Naive thymus-derived CD4-positive, alpha-beta T cell (primary cell): Measurements from ENCODE around the gene LMOD1. TPM values are rescaled to one million over a fixed set of nuclear protein-coding genes. Genes with fewer than 3 reads are reported as not detected.

Source experiments
- ATAC-seq: fragments of 150-1000 bp; cut with Tn5 transposase; 2 replicates; pipeline ENCODE4 v1.10.0; 2021; ENCODE audit warnings: mild to moderate bottlenecking, moderate library complexity
- CTCF ChIA-PET: fragments of 350-600 bp; sonication (Branson Sonifier 250); formaldehyde crosslinking; loops from one replicate; lab custom pipeline; 2021; ENCODE audit warnings: antibody characterized with exemption; lab: Charles Lee
- POLR2A ChIA-PET: fragments of 350-600 bp; sonication (Branson Sonifier 250); formaldehyde crosslinking; loops from one replicate; lab custom pipeline; 2021; ENCODE audit warnings: antibody characterized with exemption, inconsistent platforms; lab: Charles Lee
- DNase-seq, 9 donors: peaks; one replicate each; pipeline versions ENCODE4 v3.0.0 to v3.0.0-alpha.2; 2020 to 2022; ENCODE audit warnings: mixed read lengths in 1 of 9
- H3K27ac ChIP-seq: one replicate; pipeline ENCODE4 v1.7.0; 2013; ENCODE audit warnings: mild to moderate bottlenecking, low read depth, low read length, moderate library complexity
- H3K27me3 ChIP-seq, 2 donors: one replicate each; pipeline ENCODE4 v1.7.0; 2013; ENCODE audit warnings: low read length in 2 of 2, mild to moderate bottlenecking in 2 of 2, moderate library complexity in 2 of 2; ENCODE audit not compliant: control insufficient read depth in 2 of 2, insufficient read depth in 2 of 2
- H3K36me3 ChIP-seq, 3 experiments: 1 replicate in 2 of 3; 2 replicates in 1 of 3; pipeline ENCODE4 v1.7.0; 2013; ENCODE audit warnings: low read length in 3 of 3, mild to moderate bottlenecking in 3 of 3, moderate library complexity in 1 of 3; ENCODE audit not compliant: insufficient read depth in 3 of 3, control insufficient read depth in 2 of 3
- H3K4me1 ChIP-seq, 2 donors: one replicate each; pipeline ENCODE4 v1.7.0; 2013; ENCODE audit warnings: low read length in 2 of 2, mild to moderate bottlenecking in 2 of 2, moderate library complexity in 1 of 2; ENCODE audit not compliant: control insufficient read depth in 2 of 2, insufficient read depth in 2 of 2
- H3K4me3 ChIP-seq: 2 replicates; pipeline ENCODE4 v1.7.0; 2013; ENCODE audit warnings: mild to moderate bottlenecking, low read length
- H3K9me3 ChIP-seq, 3 experiments: 1 replicate in 2 of 3; 2 replicates in 1 of 3; pipeline ENCODE4 v1.7.0; 2013; ENCODE audit warnings: low read length in 3 of 3; ENCODE audit not compliant: control insufficient read depth in 2 of 3
- H3K27ac Mint-ChIP-seq, 9 donors: one replicate each; pipeline ENCODE4 v1.8.0; 2020 to 2022; ENCODE audit warnings: mixed read lengths in 9 of 9, mild to moderate bottlenecking in 8 of 9, moderate library complexity in 5 of 9, inconsistent platforms in 2 of 9
- H3K27me3 Mint-ChIP-seq, 5 donors: one replicate each; pipeline ENCODE4 v1.8.0; 2021 to 2022; ENCODE audit warnings: mixed read lengths in 5 of 5, mild to moderate bottlenecking in 1 of 5
- H3K36me3 Mint-ChIP-seq, 5 donors: one replicate each; pipeline ENCODE4 v1.8.0; 2020 to 2022; ENCODE audit warnings: mixed read lengths in 5 of 5, mild to moderate bottlenecking in 3 of 5, inconsistent platforms in 1 of 5
- H3K4me1 Mint-ChIP-seq, 7 donors: one replicate each; pipeline ENCODE4 v1.8.0; 2020 to 2022; ENCODE audit warnings: mixed read lengths in 7 of 7, mild to moderate bottlenecking in 3 of 7, inconsistent platforms in 1 of 7
- H3K4me3 Mint-ChIP-seq, 10 donors: one replicate each; pipeline ENCODE4 v1.8.0; 2020 to 2022; ENCODE audit warnings: mild to moderate bottlenecking in 10 of 10, mixed read lengths in 10 of 10, moderate library complexity in 6 of 10, inconsistent platforms in 2 of 10
- H3K9me3 Mint-ChIP-seq, 11 donors: one replicate each; pipeline ENCODE4 v1.8.0; 2020 to 2022; ENCODE audit warnings: mixed read lengths in 11 of 11, mild to moderate bottlenecking in 4 of 11, inconsistent platforms in 1 of 11, moderate library complexity in 1 of 11
- intact Hi-C, 2 donors: fragments of 100-400 bp; cut with micrococcal nuclease; formaldehyde crosslinking; loops; one replicate each; pipeline ENCODE4 v1.15.1; 2023
- polyA plus RNA-seq, 2 donors: library from polyadenylated mRNA; unstranded; fragments of 300-500 nt; fragmentation: Illumina TruSeq; gene quantifications; one replicate each; pipeline ENCODE4 v1.2.3, GENCODE V29; 2021
- total RNA-seq, 6 experiments: library from RNA in 5 of 6; stranded (reverse) in 5 of 6; gene quantifications; 1 replicate in 5 of 6; 2 replicates in 1 of 6; pipeline ENCODE4 v1.2.3 and lab custom pipeline; 2021 to 2026

Gene LMOD1
- total and polyA plus RNA-seq, 7 experiments from 2014 or later: not detected

DNA sequence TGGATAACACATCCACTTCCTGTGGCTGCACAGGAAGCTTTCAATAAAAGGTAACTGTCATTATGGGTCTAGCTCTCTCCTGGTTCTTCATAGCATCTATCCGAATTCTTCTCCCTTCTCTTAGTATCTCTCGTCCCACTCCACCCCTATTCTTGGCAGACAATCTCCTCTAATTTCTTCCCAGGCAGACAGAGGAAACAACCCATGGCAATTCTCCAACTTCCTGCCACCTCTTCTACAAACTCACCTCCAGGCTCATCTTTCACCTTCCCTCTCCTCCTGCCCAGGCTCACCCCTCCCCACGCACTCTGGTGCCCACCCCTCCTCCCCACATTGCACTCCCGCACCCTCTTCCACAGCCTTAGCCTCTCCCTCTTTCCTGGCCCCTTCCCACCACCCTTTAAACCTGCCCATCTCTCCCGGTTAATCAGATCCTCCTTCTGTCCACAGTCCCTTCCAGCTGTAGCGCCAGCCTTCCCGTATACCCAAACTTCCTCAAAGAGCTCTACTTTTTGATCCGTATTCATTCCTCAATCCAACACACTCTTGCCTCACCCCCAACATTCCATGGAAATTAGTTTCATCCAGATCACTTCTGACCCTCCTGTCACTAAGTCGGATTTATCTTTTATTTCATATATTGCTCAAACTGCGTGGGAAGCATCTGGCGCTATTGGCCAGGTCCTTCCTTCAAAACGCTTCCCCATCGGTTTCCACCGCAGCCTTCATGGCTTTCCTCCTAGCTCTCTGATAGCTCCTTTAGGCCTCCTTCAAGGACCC is 31.7 kb downstream of the LMOD1 start:
- Histone ChIP-seq H3K36me3 (no peaks in the 10 kb centered on the region), H3K27me3 (no peaks in the 10 kb centered on the region), H3K4me3 (no peak overlapping the region), H3K9me3 (no peaks in the 10 kb centered on the region), H3K27ac (no peak overlapping the region), H3K4me1 (no peaks in the 10 kb centered on the region)
- DNase-seq: no peak
- Mint-ChIP-seq H3K27me3 (peaks cover 0 to 22% (median 15%) of the 10 kb centered on the region in 5 donors), H3K36me3 (no peaks in the 10 kb centered on the region), H3K4me1 (no peaks in the 10 kb centered on the region), H3K9me3 (no peaks in the 10 kb centered on the region), H3K4me3 (no peak overlapping the region), H3K27ac (no peak overlapping the region)
- no peak for ATAC-seq
- ChIA-PET POLR2A (no interaction called here), CTCF (no interaction called here)
- intact Hi-C loops: no loop called here

DNA sequence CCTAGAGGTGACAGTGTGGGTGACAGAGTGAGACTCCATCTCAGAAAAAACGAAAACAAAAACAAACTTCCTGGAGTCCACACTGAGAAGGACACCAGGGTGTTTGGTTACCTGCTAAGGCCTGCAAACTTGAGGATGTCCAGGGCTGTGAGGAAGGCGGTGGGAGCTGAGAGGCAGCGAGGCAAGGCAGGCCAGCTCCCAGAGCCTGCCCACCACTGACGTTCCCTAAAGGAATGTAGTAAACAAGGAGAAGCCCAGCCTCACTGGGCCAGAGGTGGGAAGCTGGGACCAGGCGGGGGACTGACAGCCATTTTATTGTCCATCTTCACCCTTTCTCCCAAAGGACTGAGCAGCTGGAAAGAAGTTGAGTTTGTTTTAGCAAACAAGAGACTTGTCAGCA is 33.5 kb downstream of the LMOD1 start:
- DNase-seq (no peak), ATAC-seq (no peak)
- Histone ChIP-seq H3K27ac (no peak overlapping the region), H3K4me1 (no peaks in the 10 kb centered on the region), H3K27me3 (no peaks in the 10 kb centered on the region), H3K9me3 (no peaks in the 10 kb centered on the region), H3K4me3 (no peak overlapping the region), H3K36me3 (no peaks in the 10 kb centered on the region)
- ChIA-PET POLR2A (no interaction called here), CTCF (no interaction called here)
- no peaks in the 10 kb centered on the region for H3K9me3 Mint-ChIP-seq
- intact Hi-C loops: no loop called here
- H3K36me3 Mint-ChIP-seq: no peaks in the 10 kb centered on the region
- H3K27ac Mint-ChIP-seq: no peak overlapping the region
- H3K4me3 Mint-ChIP-seq: no peak overlapping the region
- H3K4me1 Mint-ChIP-seq: no peaks in the 10 kb centered on the region
- peaks cover 0 to 18% (median 15%) of the 10 kb centered on the region in 5 donors for H3K27me3 Mint-ChIP-seq

DNA sequence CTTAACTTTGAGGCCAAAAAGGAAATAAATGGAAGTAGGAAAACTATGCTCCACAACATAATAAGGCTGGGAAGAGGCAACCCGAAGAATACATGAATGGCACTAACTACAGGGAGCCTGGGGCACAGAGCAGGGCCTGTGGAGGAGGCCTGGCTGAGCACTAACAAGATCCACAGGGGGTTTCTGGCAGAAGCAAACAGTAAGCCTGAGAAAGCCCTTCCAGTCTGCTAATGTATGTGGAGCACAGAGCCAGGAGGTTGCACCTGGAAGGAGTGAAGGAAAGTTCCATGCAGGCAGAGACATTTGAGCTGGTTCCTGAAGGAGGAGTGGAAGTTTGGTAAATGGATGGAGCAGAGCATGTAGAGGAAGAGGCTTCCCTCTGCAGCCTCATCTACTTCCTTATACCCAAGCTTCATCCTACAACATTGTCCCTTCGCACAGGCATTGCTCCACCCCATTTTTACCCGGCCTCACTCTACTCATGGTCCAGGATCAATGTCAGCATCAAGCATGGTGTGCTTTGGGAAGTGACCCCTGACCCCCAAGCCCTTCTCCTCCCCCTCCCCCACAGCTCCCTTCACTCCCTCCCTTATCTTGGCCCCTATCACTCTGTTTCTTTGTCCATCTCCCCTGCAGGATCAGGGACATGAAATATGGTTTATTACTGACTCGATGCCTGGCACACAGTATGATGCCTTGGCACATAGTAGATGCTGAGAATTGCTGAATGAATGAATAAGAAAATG is 34.3 kb downstream of the LMOD1 start:
- no peak overlapping the region for H3K27ac Mint-ChIP-seq
- CTCF ChIA-PET: no interaction called here
- intact Hi-C loops: no loop called here

GRCh38 chr1:201907621-201908020 is 38.7 kb downstream of the LMOD1 start:
- H3K4me3 Mint-ChIP-seq: no peak overlapping the region
- ChIA-PET POLR2A (no interaction called here), CTCF (no interaction called here)
- H3K4me1 Mint-ChIP-seq: peaks cover 0 to 5% (median 0%) of the 10 kb centered on the region in 7 donors
- Histone ChIP-seq H3K4me1 (no peaks in the 10 kb centered on the region), H3K9me3 (no peaks in the 10 kb centered on the region), H3K36me3 (no peaks in the 10 kb centered on the region), H3K27me3 (no peaks in the 10 kb centered on the region), H3K4me3 (no peak overlapping the region), H3K27ac (no peak overlapping the region)
- DNase-seq (no peak), ATAC-seq (no peak)
- H3K27ac Mint-ChIP-seq: no peak overlapping the region
- H3K36me3 Mint-ChIP-seq: no peaks in the 10 kb centered on the region
- H3K9me3 Mint-ChIP-seq: no peaks in the 10 kb centered on the region
- peaks cover 0 to 11% (median 0%) of the 10 kb centered on the region in 5 donors for H3K27me3 Mint-ChIP-seq
- intact Hi-C loops: no loop called here

More for the DNA sequence above, 34.3 kb downstream of the LMOD1 start:
- POLR2A ChIA-PET: no interaction called here
- no peak for ATAC-seq
- H3K4me3 ChIP-seq: no peak overlapping the region
- H3K4me3 Mint-ChIP-seq: no peak overlapping the region
- H3K36me3 ChIP-seq: no peaks in the 10 kb centered on the region
- H3K27ac ChIP-seq: no peak overlapping the region
- no peaks in the 10 kb centered on the region for H3K4me1 ChIP-seq
- no peaks in the 10 kb centered on the region for H3K9me3 ChIP-seq
- H3K4me1 Mint-ChIP-seq: no peaks in the 10 kb centered on the region
- no peaks in the 10 kb centered on the region for H3K36me3 Mint-ChIP-seq
- no peaks in the 10 kb centered on the region for H3K27me3 ChIP-seq
- no peaks in the 10 kb centered on the region for H3K9me3 Mint-ChIP-seq
- peaks cover 0 to 17% (median 15%) of the 10 kb centered on the region in 5 donors for H3K27me3 Mint-ChIP-seq
- no peak for DNase-seq

GRCh38 chr1:201906336-201906735 is 40.0 kb downstream of the LMOD1 start:
- Mint-ChIP-seq H3K4me3 (no peak overlapping the region), H3K36me3 (no peaks in the 10 kb centered on the region), H3K27me3 (peaks cover 0 to 11% (median 0%) of the 10 kb centered on the region in 5 donors), H3K27ac (no peak overlapping the region), H3K9me3 (no peaks in the 10 kb centered on the region), H3K4me1 (peaks cover 0 to 5% (median 0%) of the 10 kb centered on the region in 7 donors)
- Histone ChIP-seq H3K4me1 (no peaks in the 10 kb centered on the region), H3K27me3 (no peaks in the 10 kb centered on the region), H3K27ac (no peak overlapping the region), H3K36me3 (no peaks in the 10 kb centered on the region), H3K9me3 (no peaks in the 10 kb centered on the region), H3K4me3 (no peak overlapping the region)
- intact Hi-C loops: no loop called here
- ATAC-seq (no peak), DNase-seq (no peak)
- ChIA-PET CTCF (interaction anchor here (1.1 kb wide), 1 partner anchor 19 kb away, joined by 3 read pairs; no protein-coding TSS in a partner anchor), POLR2A (no interaction called here)

- H3K27ac ChIP-seq: no peak overlapping the region
- Mint-ChIP-seq H3K27me3 (peaks cover 0 to 10% (median 3%) of the 10 kb centered on the region in 5 donors), H3K4me1 (peaks cover 0 to 5% (median 0%) of the 10 kb centered on the region in 7 donors), H3K4me3 (no peak overlapping the region), H3K36me3 (no peaks in the 10 kb centered on the region), H3K27ac (no peak overlapping the region), H3K9me3 (no peaks in the 10 kb centered on the region)
- no peaks in the 10 kb centered on the region for H3K27me3 ChIP-seq
- ChIA-PET POLR2A (no interaction called here), CTCF (interaction anchor here (1.1 kb wide), 1 partner anchor 20 kb away, joined by 3 read pairs; no protein-coding TSS in a partner anchor)
- no peaks in the 10 kb centered on the region for H3K9me3 ChIP-seq
- no peak for DNase-seq
- no peak for ATAC-seq
- no peaks in the 10 kb centered on the region for H3K4me1 ChIP-seq
- intact Hi-C loops: no loop called here
- no peak overlapping the region for H3K4me3 ChIP-seq
- no peaks in the 10 kb centered on the region for H3K36me3 ChIP-seq
These were observed 41.0 kb downstream of the LMOD1 start for GRCh38 chr1:201905234-201905890.
